Measurements from ENCODE around the gene NUCKS1. TPM values are rescaled to one million over a fixed set of nuclear protein-coding genes. Genes with fewer than 3 reads are reported as not detected.

NUCKS1 gene, protein sequence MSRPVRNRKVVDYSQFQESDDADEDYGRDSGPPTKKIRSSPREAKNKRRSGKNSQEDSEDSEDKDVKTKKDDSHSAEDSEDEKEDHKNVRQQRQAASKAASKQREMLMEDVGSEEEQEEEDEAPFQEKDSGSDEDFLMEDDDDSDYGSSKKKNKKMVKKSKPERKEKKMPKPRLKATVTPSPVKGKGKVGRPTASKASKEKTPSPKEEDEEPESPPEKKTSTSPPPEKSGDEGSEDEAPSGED
- total RNA-seq (98.1 and 113 TPM in 2 replicates), polyA plus RNA-seq (113 and 137 TPM in 2 replicates), polyA minus RNA-seq (ENCODE audit: low replicate concordance) (62.8 and 66.3 TPM in 2 replicates)
- polyA plus RNA-seq (2012): 94.8 and 107 TPM in 2 replicates

DNA sequence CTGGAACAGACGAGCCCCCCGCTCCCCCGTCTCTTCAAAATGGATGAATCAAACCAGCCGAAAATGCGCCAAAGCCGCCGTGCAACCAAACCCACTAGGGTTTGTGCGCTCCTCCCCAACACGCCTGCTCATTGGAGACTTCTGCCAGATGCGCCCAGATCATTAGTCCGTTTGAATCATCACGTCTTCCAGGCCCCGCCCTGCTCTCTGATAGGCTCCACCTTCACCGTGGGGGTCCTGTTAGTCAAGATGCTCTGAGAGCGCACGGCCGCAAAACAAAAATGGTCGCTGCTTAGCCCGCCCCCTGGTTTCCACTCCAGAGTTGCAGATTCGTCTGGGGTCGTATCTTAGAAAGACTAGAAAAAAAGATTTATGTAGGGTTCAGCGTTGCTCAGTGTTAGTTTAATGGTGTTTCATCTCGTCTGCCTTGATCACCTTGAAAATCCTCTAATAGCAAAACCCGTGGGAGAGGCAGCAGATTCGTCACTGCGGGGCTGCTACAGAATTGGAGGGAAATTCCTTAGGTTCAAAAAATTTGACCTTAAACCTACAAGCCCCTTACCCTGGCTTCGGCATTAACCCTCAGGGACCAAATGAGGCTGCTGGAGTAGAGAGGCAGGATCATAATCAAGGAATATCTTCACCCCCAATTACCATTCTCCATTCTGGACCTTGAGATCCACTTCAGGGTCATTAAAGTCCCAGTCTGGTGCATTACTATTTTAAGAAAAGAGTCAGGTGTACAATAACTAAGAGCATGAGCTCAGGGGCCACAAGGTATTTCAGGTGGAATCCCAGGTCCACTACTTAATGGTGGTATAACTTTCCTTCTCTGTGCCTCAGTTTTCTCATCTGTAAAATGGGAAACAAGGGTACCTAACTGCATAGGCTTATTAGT, at the start of gene NUCKS1:
NUCKS1 (minus strand) TSS at position 45 of the 898 bp plus-strand sequence. CDS start 209 bp downstream, outside the sequence.
- H3K27me3 ChIP-seq (ENCODE audit: control insufficient read depth, insufficient read depth, low read length): no peaks in the 10 kb centered on the region
- H3K4me2 ChIP-seq (ENCODE audit: extremely low read depth, insufficient read depth, low read length): peak within 1 kb of the TSS; percentile 88
- H3K36me3 ChIP-seq (ENCODE audit: control insufficient read depth, insufficient read depth, low read length): no peaks in the 10 kb centered on the region
- H2AFZ ChIP-seq (ENCODE audit: low read length): peak within 1 kb of the TSS; percentile 98
- peak within 1 kb of the TSS; percentile 60 to 97 (median 78) for H3K4me3 ChIP-seq (replicated peaks in 1 of 4; ENCODE audit: control extremely low read depth in 1 of 4, insufficient read depth in 1 of 4, low read depth in 3 of 4, low read length in 4 of 4)
- H3K79me2 ChIP-seq (ENCODE audit: control insufficient read depth, insufficient read depth, low read length): peaks cover 40% of the 10 kb centered on the region
- H4K20me1 ChIP-seq (ENCODE audit: control insufficient read depth, extremely low read depth, insufficient read depth, low read length): peaks cover 2% of the 10 kb centered on the region
- TF ChIP-seq EZH2 (IDR thresholded peaks at IDR 0.05; ENCODE audit: low read length, missing control alignments) (no peak), CTCF (conservative IDR thresholded peaks at IDR 0.05 in 1 of 2, IDR thresholded peaks at IDR 0.05 in 1 of 2; ENCODE audit: low read depth in 1 of 2, low read length in 2 of 2) (peak; percentile 18 to 39)
- peak within 1 kb of the TSS; percentile 93 for H3K27ac ChIP-seq (ENCODE audit: insufficient read depth, low read length)
- peaks cover 5% of the 10 kb centered on the region for H3K4me1 ChIP-seq (ENCODE audit: control insufficient read depth, extremely low read depth, insufficient read depth, low read length)
- peak; percentile 100 for DNase-seq (ENCODE audit: low read depth in 2 of 2)
- H3K9ac ChIP-seq (ENCODE audit: insufficient read depth, low read length): peak within 1 kb of the TSS; percentile 86
- no peaks in the 10 kb centered on the region for H3K9me3 ChIP-seq (ENCODE audit: control insufficient read depth, insufficient read depth, low read depth, low read length)

DNA sequence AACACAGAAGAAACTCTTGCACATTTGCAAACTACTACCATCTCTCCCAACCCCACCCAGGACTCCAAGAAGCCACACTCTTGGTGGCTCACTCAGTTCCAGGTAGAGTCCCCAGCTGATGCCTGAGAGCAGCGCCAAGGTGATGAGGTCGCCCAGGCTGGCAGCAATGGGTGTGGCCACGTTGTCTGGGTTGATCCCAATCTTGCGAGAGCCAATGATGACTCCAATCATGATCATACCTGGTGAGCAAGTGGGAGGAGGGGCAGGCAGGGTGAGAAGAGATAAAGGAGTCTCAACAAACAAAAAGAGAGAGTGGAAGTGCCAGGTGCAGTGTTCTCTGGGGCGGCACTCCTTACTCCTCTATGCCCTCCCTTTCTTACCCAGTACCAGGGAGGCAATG, 48.6 kb upstream of the NUCKS1 start:
- H3K36me3 ChIP-seq (ENCODE audit: control insufficient read depth, insufficient read depth, low read length): peaks cover 4% of the 10 kb centered on the region
- TF ChIP-seq EZH2 (IDR thresholded peaks at IDR 0.05; ENCODE audit: low read length, missing control alignments): no peak
- TF ChIP-seq CTCF (conservative IDR thresholded peaks at IDR 0.05 in 1 of 2, IDR thresholded peaks at IDR 0.05 in 1 of 2; ENCODE audit: low read depth in 1 of 2, low read length in 2 of 2): no peak
- no peak overlapping the region for H3K4me2 ChIP-seq (ENCODE audit: extremely low read depth, insufficient read depth, low read length)
- H3K27me3 ChIP-seq (ENCODE audit: control insufficient read depth, insufficient read depth, low read length): no peaks in the 10 kb centered on the region
- no peak overlapping the region for H3K9ac ChIP-seq (ENCODE audit: insufficient read depth, low read length)
- DNase-seq (ENCODE audit: low read depth in 2 of 2): no peak
- H2AFZ ChIP-seq (ENCODE audit: low read length): no peak overlapping the region
- H3K27ac ChIP-seq (ENCODE audit: insufficient read depth, low read length): no peak overlapping the region
- H3K4me3 ChIP-seq (replicated peaks in 1 of 4; ENCODE audit: control extremely low read depth in 1 of 4, insufficient read depth in 1 of 4, low read depth in 3 of 4, low read length in 4 of 4): no peak overlapping the region
- no peaks in the 10 kb centered on the region for H3K4me1 ChIP-seq (ENCODE audit: control insufficient read depth, extremely low read depth, insufficient read depth, low read length)
- no peaks in the 10 kb centered on the region for H4K20me1 ChIP-seq (ENCODE audit: control insufficient read depth, extremely low read depth, insufficient read depth, low read length)
- no peaks in the 10 kb centered on the region for H3K9me3 ChIP-seq (ENCODE audit: control insufficient read depth, insufficient read depth, low read depth, low read length)
- H3K79me2 ChIP-seq (ENCODE audit: control insufficient read depth, insufficient read depth, low read length): no peaks in the 10 kb centered on the region

GRCh38 chr1:205797168-205797567, 47.2 kb upstream of the NUCKS1 start:
- no peaks in the 10 kb centered on the region for H4K20me1 ChIP-seq (ENCODE audit: control insufficient read depth, extremely low read depth, insufficient read depth, low read length)
- H3K79me2 ChIP-seq (ENCODE audit: control insufficient read depth, insufficient read depth, low read length): no peaks in the 10 kb centered on the region
- DNase-seq (ENCODE audit: low read depth in 2 of 2): no peak
- no peak overlapping the region for H3K9ac ChIP-seq (ENCODE audit: insufficient read depth, low read length)
- no peak overlapping the region for H3K4me2 ChIP-seq (ENCODE audit: extremely low read depth, insufficient read depth, low read length)
- no peaks in the 10 kb centered on the region for H3K27me3 ChIP-seq (ENCODE audit: control insufficient read depth, insufficient read depth, low read length)
- no peak overlapping the region for H3K27ac ChIP-seq (ENCODE audit: insufficient read depth, low read length)
- no peaks in the 10 kb centered on the region for H3K4me1 ChIP-seq (ENCODE audit: control insufficient read depth, extremely low read depth, insufficient read depth, low read length)
- H2AFZ ChIP-seq (ENCODE audit: low read length): no peak overlapping the region
- TF ChIP-seq EZH2 (IDR thresholded peaks at IDR 0.05; ENCODE audit: low read length, missing control alignments) (no peak), CTCF (conservative IDR thresholded peaks at IDR 0.05 in 1 of 2, IDR thresholded peaks at IDR 0.05 in 1 of 2; ENCODE audit: low read depth in 1 of 2, low read length in 2 of 2) (no peak)
- no peak overlapping the region for H3K4me3 ChIP-seq (replicated peaks in 1 of 4; ENCODE audit: control extremely low read depth in 1 of 4, insufficient read depth in 1 of 4, low read depth in 3 of 4, low read length in 4 of 4)
- H3K36me3 ChIP-seq (ENCODE audit: control insufficient read depth, insufficient read depth, low read length): peaks cover 5% of the 10 kb centered on the region
- no peaks in the 10 kb centered on the region for H3K9me3 ChIP-seq (ENCODE audit: control insufficient read depth, insufficient read depth, low read depth, low read length)

All from fibroblast of lung (primary cell).